ENCODE results near the gene FAM222B. TPM values are rescaled to one million over a fixed set of nuclear protein-coding genes. Genes with fewer than 3 reads are reported as not detected.
A peak's percentile ranks its signal among the peaks of the same experiment; 100 is the strongest.
"Not testable (repeated sequence)": the region's sequence is repeated elsewhere in the genome, so short reads cannot be mapped to it uniquely, and the experiment has no call there.

The FAM222B gene
- total RNA-seq, 1 donor from 2014 or later, result 7.1 TPM

DNA sequence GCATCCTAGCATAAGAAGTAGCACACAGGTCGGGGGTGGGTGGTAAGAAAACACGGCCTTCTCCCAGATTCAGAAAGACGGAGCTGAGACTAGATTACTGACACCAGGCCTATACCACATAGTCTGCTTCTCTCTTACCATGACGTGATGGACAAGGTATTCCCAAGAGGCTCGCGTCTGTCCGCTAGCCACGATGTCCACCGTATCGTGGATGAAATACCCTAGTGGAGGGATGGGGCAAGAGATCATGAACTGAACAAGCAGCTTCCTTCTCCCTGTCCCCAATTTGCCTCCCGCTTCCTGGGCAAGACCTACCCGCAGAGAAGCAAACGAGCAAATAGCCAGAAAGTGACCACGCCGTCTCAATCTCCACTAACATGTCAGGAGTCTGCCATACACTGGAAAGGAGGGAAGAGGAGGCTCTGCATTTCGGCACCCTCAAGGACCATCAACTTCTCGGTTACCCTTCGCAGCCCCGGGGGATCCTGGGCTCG is 117.4 kb downstream of the FAM222B start:
- H3K4me1 Mint-ChIP-seq, result peaks cover 54% of the 10 kb centered on the region
- H3K9me3 Mint-ChIP-seq, result no peaks in the 10 kb centered on the region
- peak overlapping the region; percentile 90 for H3K4me3 Mint-ChIP-seq
- H3K27ac ChIP-seq, result peak overlapping the region; percentile 89
- H3K27me3 Mint-ChIP-seq (ENCODE audit: insufficient read depth, low read depth), result no peaks in the 10 kb centered on the region
- TF ChIP-seq CTCF (IDR thresholded peaks at IDR 0.05) (peak; percentile 10), EZH2 (IDR thresholded peaks at IDR 0.05) (no peak)
- H3K4me2 ChIP-seq, result peak overlapping the region; percentile 85
- peaks cover 7% of the 10 kb centered on the region for H3K36me3 ChIP-seq
- peaks cover 36% of the 10 kb centered on the region for H3K4me1 ChIP-seq
- H4K20me1 ChIP-seq (ENCODE audit: low read depth), result peaks cover 55% of the 10 kb centered on the region
- H3K27me3 ChIP-seq, result no peaks in the 10 kb centered on the region
- peak overlapping the region; percentile 73 for H3K27ac Mint-ChIP-seq
- H3K9ac ChIP-seq, result peak overlapping the region; percentile 56
- peaks cover 83% of the 10 kb centered on the region for H3F3A ChIP-seq (ENCODE audit: low read depth)
- peaks cover 22% of the 10 kb centered on the region for H3K36me3 Mint-ChIP-seq
- peak overlapping the region; percentile 69 for H3K4me3 ChIP-seq
- no peak for DNase-seq (ENCODE audit: low spot score)
- H2AFZ ChIP-seq (replicated peaks), result no peak overlapping the region
- peaks cover 48% of the 10 kb centered on the region for H3K79me2 ChIP-seq (ENCODE audit: low read depth)
- no peaks in the 10 kb centered on the region for H3K9me3 ChIP-seq (ENCODE audit: low read depth)

DNA sequence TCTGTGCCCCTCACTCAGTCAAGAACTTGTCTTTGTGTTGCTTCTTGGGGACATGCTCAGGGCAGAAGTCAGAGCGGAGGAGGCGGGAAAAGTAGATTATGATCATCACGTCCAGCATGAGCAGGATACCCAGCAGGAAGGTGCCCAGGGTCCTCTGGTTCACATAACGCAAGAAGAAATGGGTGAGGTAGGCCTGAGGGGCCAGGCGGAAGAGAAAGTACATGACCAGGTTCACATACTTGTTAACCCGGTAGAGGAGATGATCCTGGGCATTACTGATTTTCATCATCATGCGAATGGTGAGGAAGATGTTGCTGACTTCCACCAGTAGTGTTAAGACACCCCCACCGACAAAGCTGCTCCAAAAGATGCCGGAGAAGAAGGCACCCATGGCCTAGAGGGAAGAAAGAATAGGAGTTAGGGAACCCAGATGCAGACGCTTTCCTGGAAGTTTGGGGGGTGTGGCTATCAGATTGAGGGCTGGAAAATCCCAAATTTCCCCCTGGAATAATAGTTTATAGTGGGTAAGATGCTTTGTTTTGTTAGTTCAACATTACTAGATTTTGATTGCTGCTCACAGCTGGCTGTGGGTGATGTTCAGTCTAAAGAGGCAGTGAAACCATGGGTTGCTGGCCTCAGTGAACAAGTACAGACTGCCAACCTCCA is 118.0 kb downstream of the FAM222B start:
- peaks cover 26% of the 10 kb centered on the region for H3K36me3 Mint-ChIP-seq
- TF ChIP-seq EZH2phosphoT487 (IDR thresholded peaks at IDR 0.05) (no peak), CTCF (IDR thresholded peaks at IDR 0.05) (no peak), EZH2 (IDR thresholded peaks at IDR 0.05) (no peak)
- Histone ChIP-seq H3K4me3 (peak overlapping the region; percentile 69), H3K9me3 (ENCODE audit: low read depth) (no peaks in the 10 kb centered on the region), H4K20me1 (ENCODE audit: low read depth) (peaks cover 58% of the 10 kb centered on the region), H3K27me3 (no peaks in the 10 kb centered on the region), H3F3A (ENCODE audit: low read depth) (peaks cover 83% of the 10 kb centered on the region), H3K4me1 (peaks cover 36% of the 10 kb centered on the region), H2AFZ (replicated peaks) (no peak overlapping the region), H3K4me2 (peak overlapping the region; percentile 85), H3K27ac (no peak overlapping the region), H3K79me2 (ENCODE audit: low read depth) (peaks cover 53% of the 10 kb centered on the region), H3K36me3 (peaks cover 7% of the 10 kb centered on the region), H3K9ac (no peak overlapping the region)
- H3K4me3 Mint-ChIP-seq, result peak overlapping the region; percentile 90
- no peak overlapping the region for H3K27ac Mint-ChIP-seq
- DNase-seq (ENCODE audit: low spot score), result no peak
- no peaks in the 10 kb centered on the region for H3K27me3 Mint-ChIP-seq (ENCODE audit: insufficient read depth, low read depth)
- H3K9me3 Mint-ChIP-seq, result no peaks in the 10 kb centered on the region
- peaks cover 57% of the 10 kb centered on the region for H3K4me1 Mint-ChIP-seq

DNA sequence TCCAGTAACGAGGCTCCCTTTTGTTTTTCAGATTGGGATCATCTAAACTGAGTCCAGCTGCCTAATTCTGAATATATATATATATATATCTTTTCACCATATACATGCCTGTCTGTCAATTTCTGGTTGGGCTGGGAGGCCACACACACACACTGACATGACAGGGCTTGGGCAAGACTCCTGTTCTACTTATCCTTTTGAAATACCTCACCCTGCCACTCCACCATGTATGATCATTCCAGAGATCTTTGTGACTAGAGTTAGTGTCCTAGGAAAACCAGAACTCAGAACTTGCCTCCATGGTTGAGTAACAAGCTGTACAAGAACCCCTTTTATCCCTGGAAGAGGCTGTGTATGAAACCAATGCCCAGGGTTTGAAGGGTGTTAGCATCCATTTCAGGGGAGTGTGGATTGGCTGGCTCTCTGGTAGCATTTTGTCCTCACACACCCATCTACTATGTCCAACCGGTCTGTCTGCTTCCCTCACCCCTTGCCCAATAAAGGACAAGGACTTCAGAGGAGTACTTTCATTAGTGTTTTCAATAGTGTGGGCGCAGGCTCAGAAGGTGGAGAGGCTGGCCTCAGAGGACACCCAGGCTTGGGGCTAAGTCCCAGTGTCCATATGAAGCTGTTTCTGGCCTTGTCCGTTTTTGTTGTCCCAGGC is 118.6 kb downstream of the FAM222B start:
- H3K36me3 Mint-ChIP-seq, result peaks cover 26% of the 10 kb centered on the region
- not testable (repeated sequence) for H3K9me3 ChIP-seq (ENCODE audit: low read depth); DNase-seq (ENCODE audit: low spot score); H3K36me3 ChIP-seq; H3K9ac ChIP-seq; H3K27ac Mint-ChIP-seq; H3K4me2 ChIP-seq; H2AFZ ChIP-seq (replicated peaks); H3K27me3 Mint-ChIP-seq (ENCODE audit: insufficient read depth, low read depth); H3K27ac ChIP-seq; H3K9me3 Mint-ChIP-seq; H3K4me3 ChIP-seq; H3K27me3 ChIP-seq
- Histone ChIP-seq H3K79me2 (ENCODE audit: low read depth) (peaks cover 53% of the 10 kb centered on the region), H3F3A (ENCODE audit: low read depth) (peaks cover 87% of the 10 kb centered on the region), H4K20me1 (ENCODE audit: low read depth) (peaks cover 58% of the 10 kb centered on the region), H3K4me1 (peaks cover 36% of the 10 kb centered on the region)
- peaks cover 59% of the 10 kb centered on the region for H3K4me1 Mint-ChIP-seq
- peak overlapping the region; percentile 90 for H3K4me3 Mint-ChIP-seq
